ACHN (cell line): ENCODE measurements around the gene GCNT2.
A peak's percentile ranks its signal among the peaks of the same experiment; 100 is the strongest.
"Not testable (repeated sequence)": the region's sequence is repeated elsewhere in the genome, so short reads cannot be mapped to it uniquely, and the experiment has no call there.

Experiments
- DNase-seq: peaks from one replicate; pipeline ENCODE4 v3.0.0-alpha.2; 2015
- in situ Hi-C: cut with HindIII; loops from 2 replicates; pipeline ENCODE4 v1.10.0; 2017; ENCODE audit warnings: low sequenced_read_pairs, low pct_ligation_motif_present, low pct_unique_long_range_greater_than_20kb

GCNT2 gene

DNA sequence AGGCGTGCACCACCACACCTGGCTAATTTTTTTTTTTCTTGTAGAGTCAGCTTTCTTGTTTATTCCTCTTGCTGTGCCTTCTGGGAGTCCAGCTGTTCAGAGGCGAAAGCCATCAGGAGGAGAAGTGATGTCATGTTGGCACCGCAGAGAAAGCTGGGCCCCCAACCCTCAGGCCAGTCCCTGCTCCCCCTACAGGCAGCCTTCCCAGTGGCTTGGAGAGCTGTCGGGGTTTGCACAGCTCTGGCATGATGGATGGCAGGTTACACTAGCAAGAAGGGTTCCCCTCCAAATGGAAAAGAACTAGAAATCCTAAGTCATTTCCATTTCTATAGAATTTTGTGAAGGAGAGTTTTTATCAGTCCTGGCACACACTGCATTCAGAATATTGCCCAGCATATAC, 100.7 kb downstream of the GCNT2 start:
- in situ Hi-C loops: no loop called here
- no peak for DNase-seq

DNA sequence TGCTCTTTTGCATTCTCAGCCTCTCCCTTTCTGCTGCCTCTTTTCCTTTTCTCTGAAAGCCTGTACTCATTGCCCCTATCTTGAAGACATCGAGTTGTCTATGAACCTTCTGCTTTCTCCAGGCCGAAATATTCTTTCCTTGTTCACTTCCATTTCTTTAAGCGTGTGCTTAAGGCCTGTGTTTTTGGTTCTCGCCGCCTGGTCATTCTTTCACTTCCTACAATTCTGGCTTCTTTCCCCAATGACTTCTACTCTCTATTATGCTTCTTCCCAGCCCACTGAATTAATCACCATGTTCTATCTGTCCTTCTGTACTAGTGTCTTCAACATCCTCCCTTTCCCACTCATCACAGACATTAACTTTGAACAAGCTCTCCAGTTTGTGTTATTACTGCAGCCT, 103.7 kb downstream of the GCNT2 start:
- DNase-seq: no peak
- in situ Hi-C loops: no loop called here

DNA sequence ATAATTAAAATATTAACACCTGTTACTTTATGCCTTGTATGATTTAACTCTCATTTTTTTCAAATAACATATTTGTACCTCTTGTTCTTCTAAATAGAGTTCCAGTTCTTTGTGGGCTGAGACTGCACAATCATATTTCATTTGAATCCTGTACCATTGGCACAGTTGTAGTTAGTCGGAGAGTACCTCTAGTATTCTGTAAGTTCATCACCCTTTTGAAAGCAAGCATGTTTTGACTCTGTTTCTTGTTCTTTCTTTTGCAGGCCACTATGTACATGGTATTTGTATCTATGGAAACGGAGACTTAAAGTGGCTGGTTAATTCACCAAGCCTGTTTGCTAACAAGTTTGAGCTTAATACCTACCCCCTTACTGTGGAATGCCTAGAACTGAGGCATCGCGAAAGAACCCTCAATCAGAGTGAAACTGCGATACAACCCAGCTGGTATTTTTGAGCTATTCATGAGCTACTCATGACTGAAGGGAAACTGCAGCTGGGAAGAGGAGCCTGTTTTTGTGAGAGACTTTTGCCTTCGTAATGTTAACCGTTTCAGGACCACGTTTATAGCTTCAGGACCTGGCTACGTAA, 105.1 kb downstream of the GCNT2 start:
- DNase-seq: no peak
- in situ Hi-C loops: no loop called here

DNA sequence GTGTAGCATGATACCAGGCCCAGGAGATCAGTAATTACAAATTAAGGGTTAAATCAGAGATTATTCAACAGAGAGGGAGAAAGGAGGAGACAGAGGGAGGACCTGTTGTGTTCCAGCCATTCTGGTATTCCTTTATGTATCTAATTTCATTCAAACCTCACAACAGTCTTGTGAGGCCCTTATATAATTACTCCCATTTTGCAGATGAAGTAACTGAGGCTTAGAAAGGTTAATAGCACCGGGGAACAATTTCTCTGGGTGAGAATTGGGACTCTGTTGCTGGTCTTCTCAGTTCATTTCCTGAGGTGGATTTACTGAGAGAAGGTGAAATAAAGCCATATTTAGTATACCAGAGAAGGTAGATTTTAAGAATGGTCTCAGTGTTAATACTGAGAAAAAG, 106.6 kb downstream of the GCNT2 start:
- DNase-seq: no peak
- in situ Hi-C loops: no loop called here

DNA sequence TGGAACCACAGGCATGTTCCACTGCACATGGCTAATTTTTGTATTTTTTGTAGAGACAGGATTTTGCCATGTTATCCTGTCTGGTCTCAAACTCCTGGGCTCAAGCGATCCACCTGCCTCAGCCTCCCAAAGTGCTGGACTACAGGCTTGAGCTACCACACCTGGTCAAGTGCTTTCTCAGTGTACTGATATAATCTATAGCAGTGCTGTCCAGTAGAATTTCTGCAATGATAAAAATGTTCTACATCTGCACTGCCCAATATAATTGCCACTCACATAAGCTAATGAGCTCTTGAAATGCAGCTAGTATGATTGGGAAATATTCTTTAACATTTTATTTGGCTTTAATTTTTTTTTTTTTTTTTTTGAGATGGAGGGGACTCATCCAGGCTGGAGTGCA, 109.0 kb downstream of the GCNT2 start:
- no peak for DNase-seq
- in situ Hi-C loops: no loop called here

DNA sequence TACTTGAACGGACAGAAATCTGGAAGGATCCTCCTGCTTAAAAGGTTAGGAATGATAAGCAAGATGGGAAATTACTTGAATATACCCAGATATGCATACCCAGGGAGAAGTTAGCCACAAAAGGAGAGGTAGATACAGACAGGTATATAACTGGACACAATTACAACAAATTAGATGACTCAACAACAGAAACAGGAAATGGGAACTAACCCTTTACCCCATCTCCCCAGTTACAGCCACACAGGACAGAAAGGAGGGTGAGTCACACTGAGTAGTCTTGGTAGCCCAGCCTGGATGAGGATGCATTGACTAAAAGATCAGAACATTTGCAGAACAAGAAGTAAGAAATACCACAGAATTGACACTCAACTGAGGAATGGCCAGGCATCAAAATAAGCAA, 112.1 kb downstream of the GCNT2 start:
- DNase-seq: peak; percentile 73
- in situ Hi-C loops: no loop called here

DNA sequence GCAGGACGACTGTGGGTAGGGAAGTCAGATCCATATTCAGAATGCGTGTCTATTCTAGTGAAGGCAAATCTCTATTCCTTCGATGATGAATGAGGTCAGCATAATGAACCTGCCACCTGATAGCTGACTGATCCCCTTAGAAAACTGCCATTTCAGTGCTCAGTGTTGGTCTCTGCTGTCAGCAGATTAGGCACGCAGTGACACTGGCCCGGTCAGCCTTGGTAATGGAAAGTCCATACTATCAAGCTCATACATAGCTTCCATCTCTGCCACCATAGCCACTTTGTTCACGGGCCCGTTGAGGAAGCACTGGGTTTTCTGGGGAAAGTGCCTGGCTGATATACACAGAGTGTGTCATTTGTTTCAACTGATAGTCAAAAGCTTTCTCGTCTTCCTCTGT, 119.3 kb downstream of the GCNT2 start:
- in situ Hi-C loops: no loop called here
- DNase-seq: no peak

DNA sequence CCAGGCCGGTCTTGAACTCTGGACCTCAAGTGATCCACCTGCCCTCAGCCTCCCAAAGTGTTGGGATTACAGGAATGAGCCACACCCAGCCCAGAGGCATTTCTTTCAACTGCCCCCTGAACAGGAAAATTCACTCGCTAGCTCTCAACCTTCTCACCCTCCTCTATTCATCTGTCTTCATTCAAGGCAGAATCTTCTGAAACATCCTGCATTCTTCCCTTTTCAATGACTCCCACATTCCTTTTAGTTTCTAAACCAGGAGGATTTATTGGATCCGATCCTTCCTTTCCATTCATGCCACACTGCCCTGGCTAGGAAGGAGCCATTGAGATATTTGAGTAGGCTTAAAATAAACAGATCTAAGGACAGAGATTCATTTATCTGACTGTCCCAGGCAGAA, 120.4 kb downstream of the GCNT2 start:
- DNase-seq: no peak
- in situ Hi-C loops: no loop called here

DNA sequence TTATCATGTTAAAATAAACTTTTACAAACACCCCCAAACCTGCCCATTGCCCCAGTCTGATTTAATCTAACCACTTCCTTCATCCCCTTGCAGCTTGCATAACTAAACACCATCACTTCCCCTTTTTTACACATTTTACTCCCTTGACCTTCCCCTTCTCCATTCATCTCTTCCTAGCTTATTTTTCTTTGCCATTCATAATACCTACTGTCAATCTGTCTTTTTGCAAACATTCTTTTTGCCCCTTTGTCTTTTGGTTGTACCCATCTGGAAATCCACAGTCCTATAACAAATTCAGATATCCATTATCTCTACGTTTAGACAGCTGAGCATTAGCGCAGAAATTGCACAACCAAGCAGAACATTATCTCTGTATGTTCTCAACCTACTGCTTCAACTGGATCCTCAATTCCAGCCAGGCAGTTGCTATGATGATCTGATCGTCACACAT, 122.1 kb downstream of the GCNT2 start:
- no peak for DNase-seq
- in situ Hi-C loops: no loop called here

DNA sequence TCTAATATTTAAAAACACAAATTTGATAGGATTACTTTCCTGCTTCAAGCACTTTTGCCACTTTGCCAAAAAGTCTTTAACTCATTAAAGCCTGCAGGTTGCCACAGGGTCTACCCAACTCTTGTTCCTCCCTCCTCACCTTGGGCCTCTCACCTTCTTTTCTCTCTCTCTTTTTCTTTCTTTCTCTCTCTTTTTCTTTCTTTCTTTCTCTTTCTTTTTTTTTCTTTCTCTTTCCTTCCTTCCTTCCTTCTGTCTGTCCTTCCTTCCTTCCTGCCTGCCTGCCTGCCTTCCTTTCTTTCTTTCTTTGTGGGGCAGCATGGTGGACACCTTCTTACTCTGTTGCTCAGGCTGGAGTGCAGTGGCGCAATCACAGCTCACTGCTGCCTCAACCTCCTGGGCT, 123.1 kb downstream of the GCNT2 start:
- in situ Hi-C loops: no loop called here

DNA sequence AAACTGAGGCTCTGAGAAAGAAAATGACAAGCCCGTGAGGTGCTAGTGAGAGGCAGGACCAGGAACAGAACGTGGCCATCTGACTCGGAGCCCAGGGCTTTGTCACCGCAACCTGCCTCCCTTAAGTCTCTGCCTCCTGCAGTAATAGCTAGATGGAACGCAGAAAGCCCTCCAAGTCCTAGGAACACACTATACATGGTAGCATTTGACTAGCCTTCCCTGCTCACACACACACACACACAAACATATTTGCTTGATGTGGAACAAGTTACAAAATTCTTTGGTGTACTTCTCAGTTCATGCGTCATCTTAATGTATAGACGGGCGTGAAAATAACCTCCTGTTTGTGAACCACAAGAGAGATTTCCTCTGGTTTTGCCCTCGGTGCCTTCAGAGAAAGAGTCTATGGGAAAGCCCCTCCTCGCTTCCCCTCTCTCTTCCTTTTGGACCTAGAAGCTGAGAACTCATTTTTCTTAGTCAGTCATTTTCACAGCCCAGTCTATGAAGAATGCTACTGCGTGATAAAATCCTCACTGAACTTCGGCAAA, 134.4 kb downstream of the GCNT2 start:
- no peak for DNase-seq
- in situ Hi-C loops: no loop called here

More for the DNA sequence above, 123.1 kb downstream of the GCNT2 start:
- DNase-seq: no peak

DNA sequence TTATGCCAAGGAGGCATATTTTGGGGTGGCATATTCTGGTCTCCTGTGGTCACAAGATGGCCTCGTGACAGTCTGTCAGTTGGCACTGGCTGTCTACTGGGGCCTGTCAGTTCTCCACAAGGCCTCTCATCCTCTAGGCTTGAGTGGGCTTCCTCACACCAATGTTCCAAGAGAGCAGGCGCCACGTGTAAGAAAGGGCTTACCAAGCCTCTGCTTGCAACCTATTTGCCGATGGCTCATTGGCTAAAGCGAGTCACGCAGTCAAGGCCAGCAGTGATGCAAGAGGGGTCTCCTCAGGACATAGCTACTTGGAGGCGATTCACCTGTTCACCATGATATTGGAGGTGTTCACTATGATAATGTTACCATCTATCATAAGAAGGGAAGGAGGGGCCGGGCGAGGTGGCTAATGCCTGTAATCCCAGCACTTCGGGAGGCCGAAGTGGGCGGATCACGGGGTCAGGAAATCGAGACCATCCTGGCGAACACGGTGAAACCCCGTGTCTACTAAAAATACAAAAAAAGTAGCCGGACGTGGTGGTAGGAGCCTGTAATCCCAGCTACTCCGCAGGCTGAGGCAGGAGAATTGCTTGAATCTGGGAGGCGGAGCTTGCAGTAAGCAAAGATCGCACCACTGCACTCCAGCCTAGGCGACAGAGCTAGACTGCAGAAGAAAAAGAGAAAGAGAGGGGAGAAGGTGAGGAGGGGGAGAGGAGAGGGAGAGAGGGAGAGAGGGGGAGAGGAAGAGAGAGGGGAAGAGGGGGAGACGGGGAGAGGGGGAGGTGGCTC, 138.0 kb downstream of the GCNT2 start:
- in situ Hi-C loops: no loop called here
- peak; percentile 19 for DNase-seq

DNA sequence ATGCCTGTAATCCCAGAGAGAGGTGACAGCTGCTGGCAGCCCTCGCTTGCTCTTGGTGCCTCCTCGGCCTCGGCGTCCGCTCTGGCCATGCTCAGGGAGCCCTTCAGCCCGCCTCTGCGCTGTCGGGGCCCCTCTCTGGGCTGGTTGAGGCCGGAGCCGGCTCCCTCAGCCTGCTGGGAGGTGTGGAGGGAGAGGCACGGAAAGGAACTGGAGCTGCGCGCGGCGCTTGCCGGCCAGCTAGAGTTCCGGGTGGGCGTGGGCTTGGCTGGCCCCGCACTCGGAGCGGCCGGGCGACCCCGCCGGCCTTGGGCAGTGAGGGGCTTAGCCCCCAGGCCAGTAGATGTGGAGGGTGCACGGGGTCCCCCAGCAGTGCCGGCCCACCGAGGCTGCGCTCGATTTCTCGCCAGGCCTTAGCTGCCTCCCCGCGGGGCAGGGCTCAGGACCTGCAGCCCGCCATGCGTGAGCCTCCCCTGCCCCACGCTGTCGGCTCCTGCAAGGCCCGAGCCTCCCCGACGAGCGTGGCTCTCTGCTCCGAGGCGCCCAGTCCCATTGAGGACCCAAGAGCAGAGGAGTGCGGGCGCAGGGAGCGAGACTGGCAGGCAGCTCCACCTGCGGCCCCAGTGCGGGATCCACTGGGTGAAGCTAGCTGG, 138.7 kb downstream of the GCNT2 start:
- peak; percentile 51 for DNase-seq
- in situ Hi-C loops: no loop called here

DNA sequence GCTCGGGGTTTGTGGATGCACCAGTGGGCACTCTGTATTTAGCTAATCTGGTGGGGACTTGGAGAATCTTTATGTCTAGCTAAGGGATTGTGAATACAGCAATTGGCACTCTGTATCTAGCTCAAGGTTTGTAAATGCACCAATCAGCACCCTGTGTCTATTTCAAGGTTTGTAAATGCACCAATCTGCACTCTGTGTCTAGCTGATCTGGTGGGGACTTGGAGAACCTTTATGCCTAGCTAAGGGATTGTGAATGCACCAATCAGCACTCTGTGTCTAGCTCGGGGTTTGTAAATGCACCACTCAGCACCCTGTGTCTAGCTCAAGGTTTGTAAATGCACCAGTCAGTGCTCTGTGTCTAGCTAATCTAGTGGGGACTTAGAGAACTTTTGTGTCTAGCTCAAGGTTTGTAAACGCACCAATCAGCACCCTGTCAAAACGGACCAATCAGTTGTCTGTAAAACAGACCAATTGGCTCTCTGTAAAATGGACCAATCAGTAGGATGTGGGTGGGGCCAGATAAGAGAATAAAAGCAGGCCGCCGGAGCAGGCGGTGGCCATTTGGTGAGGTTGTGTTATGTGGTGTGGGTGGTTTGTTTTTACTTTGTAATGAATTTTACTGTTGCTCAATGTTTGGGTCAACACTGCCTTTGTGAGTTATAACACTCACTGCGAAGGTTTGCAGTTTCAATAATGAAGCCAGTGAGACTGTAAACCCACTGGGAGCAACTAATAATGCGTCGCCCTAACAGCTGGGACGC, 139.5 kb downstream of the GCNT2 start:
- in situ Hi-C loops: not testable (repeated sequence)

DNA sequence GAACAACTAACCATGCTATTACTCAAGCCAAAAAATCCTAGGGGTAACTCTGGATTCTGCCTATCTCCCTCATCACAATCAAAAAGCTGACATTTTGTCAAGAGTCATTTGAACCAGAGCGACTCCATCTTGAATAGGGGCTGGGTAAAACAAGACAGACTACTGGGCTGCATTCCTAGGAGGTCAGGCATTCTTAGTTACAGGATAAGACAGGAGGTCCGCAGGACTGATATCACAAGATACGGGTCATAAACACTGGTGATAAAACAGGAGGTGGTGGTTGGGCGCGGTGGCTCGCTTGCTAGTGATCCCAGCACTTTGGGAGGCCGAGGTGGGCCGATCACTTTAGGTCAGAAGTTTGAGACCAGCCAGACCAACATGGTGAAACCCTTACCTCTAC, 141.1 kb downstream of the GCNT2 start:
- DNase-seq: no peak
- in situ Hi-C loops: no loop called here

More for the DNA sequence above, 139.5 kb downstream of the GCNT2 start:
- DNase-seq: peak; percentile 64

DNA sequence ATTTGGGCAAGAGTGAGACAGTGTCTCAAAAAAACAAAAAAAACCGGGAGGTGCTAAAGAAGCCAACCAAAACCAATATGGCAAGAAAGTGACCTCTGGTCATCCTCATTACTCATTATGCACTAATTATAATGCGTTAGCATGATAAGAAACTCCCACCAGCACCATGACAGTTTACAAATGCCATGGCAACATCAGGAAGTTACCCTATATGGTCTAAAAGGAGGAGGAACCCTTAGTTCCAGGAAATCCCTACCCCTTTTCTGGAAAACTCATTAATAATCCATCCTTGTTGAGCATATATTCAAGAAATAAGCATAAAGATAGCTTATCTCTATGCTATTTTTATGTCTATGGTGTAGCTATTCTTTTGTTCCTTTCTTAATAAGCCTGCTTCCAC, 141.6 kb downstream of the GCNT2 start:
- in situ Hi-C loops: no loop called here
- no peak for DNase-seq

DNA sequence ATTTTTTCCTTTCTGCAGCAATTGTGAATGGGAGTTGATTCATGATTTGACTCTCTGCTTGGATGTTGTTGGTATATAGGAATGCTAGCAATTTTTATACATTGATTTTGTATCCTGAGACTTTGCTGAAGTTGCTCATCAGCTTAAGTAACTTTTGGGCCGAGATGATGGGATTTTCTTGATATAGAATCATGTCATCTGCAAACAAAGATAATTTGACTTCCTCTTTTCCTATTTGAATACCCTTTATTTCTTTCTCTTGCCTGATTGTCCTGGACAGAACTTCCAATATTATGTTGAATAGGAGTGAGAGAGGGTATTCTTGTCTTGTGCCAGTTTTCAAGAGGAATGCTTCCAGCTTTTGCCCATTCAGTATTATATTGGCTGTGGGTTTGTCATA, 144.4 kb downstream of the GCNT2 start:
- in situ Hi-C loops, DNase-seq: not testable (repeated sequence)

DNA sequence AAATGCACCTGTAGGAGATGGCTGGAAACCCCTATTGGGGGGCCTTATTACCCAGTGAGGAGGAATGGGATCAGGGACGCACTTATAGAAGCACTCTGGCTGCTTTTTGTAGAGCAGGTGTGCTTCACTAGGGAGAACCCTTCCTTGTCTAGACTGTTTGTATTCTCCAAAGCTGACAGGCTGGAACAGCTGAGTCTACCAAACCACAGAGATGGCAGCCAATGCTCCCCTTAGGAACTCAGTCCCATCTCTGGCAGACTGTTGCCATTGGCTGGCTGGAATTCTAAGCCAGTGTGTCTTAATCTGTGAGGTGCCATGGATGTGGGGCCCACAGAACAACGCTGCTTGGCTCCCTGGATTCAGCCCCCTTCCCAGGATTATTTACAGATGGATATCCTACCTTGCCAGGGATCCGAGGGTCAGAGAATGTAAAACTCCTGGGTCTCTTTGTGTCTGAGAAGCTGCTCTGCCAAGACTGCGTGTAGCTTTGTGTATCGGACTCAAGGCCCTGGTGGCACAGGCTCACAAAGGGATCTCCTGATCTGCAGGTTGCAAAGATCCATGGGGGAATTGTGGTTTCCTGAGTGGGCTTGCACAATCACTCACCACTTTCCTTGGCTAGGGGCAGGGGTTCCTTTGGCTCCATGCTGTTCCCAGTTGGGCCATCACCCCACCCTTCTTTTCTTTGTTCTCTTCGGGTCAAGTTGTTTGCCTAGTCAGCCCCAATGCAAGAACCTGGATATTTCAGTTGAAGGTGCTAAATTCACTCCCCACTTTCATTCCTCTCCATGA, 147.2 kb downstream of the GCNT2 start:
- no peak for DNase-seq
- in situ Hi-C loops: no loop called here
